Heart right ventricle (tissue), 16 donors: ENCODE measurements around the gene UNC5CL. TPM values are rescaled to one million over a fixed set of nuclear protein-coding genes. Genes with fewer than 3 reads are reported as not detected.

Experiments used
- ATAC-seq, 8 donors: fragments of 200-7000 bp; cut with Tn5 transposase; one replicate each; pipeline ENCODE4 v1.9.1; 2020; ENCODE audit warnings: mild to moderate bottlenecking in 8 of 8, moderate library complexity in 8 of 8, moderate number of reproducible peaks in 1 of 8
- DNase-seq, 2 donors: peaks; one replicate each; pipeline ENCODE4 v3.0.0-alpha.2; 2020
- H3K27ac ChIP-seq, 10 donors: fragments of 200-600 bp; sonication (generic) in 2 of 10; one replicate each; pipeline versions ENCODE4 v1.5.0 to v1.8.0; 2020 to 2022; ENCODE audit warnings: mild to moderate bottlenecking in 3 of 10
- H3K27me3 ChIP-seq, 7 donors: fragments of 200-600 bp; one replicate each; pipeline ENCODE4 v1.8.0; 2021 to 2022; ENCODE audit warnings: mild to moderate bottlenecking in 2 of 7
- H3K36me3 ChIP-seq, 9 donors: fragments of 200-600 bp; sonication (generic) in 1 of 9; one replicate each; pipeline versions ENCODE4 v1.5.0 to v1.8.0; 2020 to 2022; ENCODE audit warnings: mild to moderate bottlenecking in 2 of 9
- H3K4me1 ChIP-seq, 9 donors: fragments of 200-600 bp; sonication (generic) in 1 of 9; one replicate each; pipeline versions ENCODE4 v1.5.0 to v1.8.0; 2020 to 2022; ENCODE audit warnings: mild to moderate bottlenecking in 4 of 9
- H3K4me3 ChIP-seq, 10 donors: fragments of 200-600 bp; sonication (generic) in 2 of 10; one replicate each; pipeline versions ENCODE4 v1.5.0 to v1.8.0; 2020 to 2022; ENCODE audit warnings: mild to moderate bottlenecking in 7 of 10, moderate library complexity in 2 of 10
- H3K9me3 ChIP-seq, 11 donors: fragments of 200-600 bp in 10 of 11; sonication (generic) in 2 of 11; one replicate each; pipeline versions ENCODE4 v1.5.0 to v1.8.0; 2013 to 2022; ENCODE audit warnings: mild to moderate bottlenecking in 2 of 11, control low read depth in 1 of 11, moderate library complexity in 1 of 11
- CTCF ChIP-seq, 9 donors: fragments of 200-600 bp; sonication (generic) in 2 of 9; IDR thresholded peaks; one replicate each; pipeline versions ENCODE4 v1.5.0 to v1.8.0; 2021 to 2022; ENCODE audit warnings: antibody characterized with exemption in 9 of 9, mild to moderate bottlenecking in 5 of 9, moderate library complexity in 1 of 9
- WGBS, 2 donors: extraction: QIAGEN DNeasy Blood & Tissue Kit; methylation state at CpG; one replicate each; pipeline ENCODE4 v1.1.7; 2013; ENCODE audit warnings: inconsistent platforms in 1 of 2; 5-methylcytosine and 5-hydroxymethylcytosine counted together
- intact Hi-C, 10 donors: fragments of 100-400 bp; cut with DNase I; formaldehyde crosslinking; loops; one replicate each; pipeline versions ENCODE4 v1.11.1 to v1.14.2; 2022
- polyA plus RNA-seq, 2 donors: library from polyadenylated mRNA; stranded (reverse); fragments of 200-250 nt; gene quantifications; one replicate each; pipeline ENCODE4 v1.2.3, GENCODE V29; 2013
- total RNA-seq, 10 donors: library from RNA; stranded (reverse); fragmentation: NEBNext Ultra II Directional in 3 of 10; extraction: Animal tissue kit (Norgen Biotek cat#: 25700) in 3 of 10; gene quantifications; one replicate each; pipeline versions ENCODE4 v1.2.1 to v1.2.4, GENCODE V29; 2021 to 2023
- donor health status: Arrhythmogenic right ventricular cardiomyopathy.
- donor health status: ischemic (EF 13 %, LVEDD 7.1; RV severe dilation, severe dysfunction).
- donor health status: healthy with polysubstance abuse.
- donor health status: DM: no; HTN: yes; CAD: no.
- donor health status: DM: no; HTN: no; CAD: no.
- donor health status: ischemic (EF 25% LVEDD 6.9; RV normal size, moderate dysfunction).
- donor health status: ischemic (EF 25% LVEDD 5.7; RV mildly dilated, moderate dysfunction).
- donor health status: healthy.
- donor health status: DM: yes; HTN: yes; CAD: no.
- donor health status: Ischemic cardiomyopathy.
- donor health status: ischemic (EF 35%, LVEDD 5.7; RV mildly dilated, moderate dysfunction).
- donor health status: nonischemic (EF 11% LVEDD 7.7; RV severe dilation, severe dysfunction).
- donor health status: DM: yes; HTN: yes; CAD: no.
- donor health status: PGD.
- donor health status: ischemic (EF 29% LVEDD 5.4; RV normal size, mild dysfunction).
- donor health status: nonischemic (EF 23%, LVEDD 6.1; RV moderate dilation, normal function).

The UNC5CL gene
- total and polyA plus RNA-seq, 12 donors: 0.19 to 1.9 (median 0.45) TPM

GRCh38 chr6:41040101-41040939, 1.3 kb upstream of the UNC5CL start:
- H3K27me3 ChIP-seq: no peaks in the 10 kb centered on the region
- no peak for DNase-seq
- 81% methylated on average over 6 of the region's 6 CpGs for WGBS, 2 donors
- peak in 3 of 8 donors; percentile 11 to 36 (median 34) for ATAC-seq
- intact Hi-C loops: no loop called here
- H3K36me3 ChIP-seq: no peaks in the 10 kb centered on the region
- no peak overlapping the region for H3K27ac ChIP-seq
- TF ChIP-seq CTCF (IDR thresholded peaks at IDR 0.05): no peak
- no peak overlapping the region for H3K4me3 ChIP-seq
- H3K9me3 ChIP-seq: no peaks in the 10 kb centered on the region
- H3K4me1 ChIP-seq: no peaks in the 10 kb centered on the region

- no peak overlapping the region for H3K27ac ChIP-seq
- H3K9me3 ChIP-seq: no peaks in the 10 kb centered on the region
- 96% methylated on average over 3 of the region's 3 CpGs for WGBS, 2 donors
- no peak for DNase-seq
- H3K4me3 ChIP-seq: no peak overlapping the region
- H3K27me3 ChIP-seq: no peaks in the 10 kb centered on the region
- no peak for TF ChIP-seq CTCF (IDR thresholded peaks at IDR 0.05)
- peak in 1 of 8 donors; percentile 8 for ATAC-seq
- no peaks in the 10 kb centered on the region for H3K4me1 ChIP-seq
- H3K36me3 ChIP-seq: no peaks in the 10 kb centered on the region
- intact Hi-C loops: no loop called here
These were observed 816 bp downstream of the UNC5CL start for GRCh38 chr6:41038205-41038604.

GRCh38 chr6:41037107-41037900, 1.7 kb downstream of the UNC5CL start:
- no peaks in the 10 kb centered on the region for H3K4me1 ChIP-seq
- H3K4me3 ChIP-seq: no peak overlapping the region
- no peaks in the 10 kb centered on the region for H3K36me3 ChIP-seq
- no peak for ATAC-seq
- 79 to 80% methylated on average over 13 of the region's 13 CpGs for WGBS, 2 donors
- no peak for DNase-seq
- no peak overlapping the region for H3K27ac ChIP-seq
- intact Hi-C loops: no loop called here
- no peaks in the 10 kb centered on the region for H3K9me3 ChIP-seq
- H3K27me3 ChIP-seq: no peaks in the 10 kb centered on the region
- no peak for TF ChIP-seq CTCF (IDR thresholded peaks at IDR 0.05)

GRCh38 chr6:41036601-41037000, 2.4 kb downstream of the UNC5CL start:
- 81 to 92% methylated on average over 2 of the region's 2 CpGs for WGBS, 2 donors
- intact Hi-C loops: no loop called here
- Histone ChIP-seq H3K4me3 (no peak overlapping the region), H3K9me3 (no peaks in the 10 kb centered on the region), H3K27me3 (no peaks in the 10 kb centered on the region), H3K27ac (no peak overlapping the region), H3K36me3 (no peaks in the 10 kb centered on the region), H3K4me1 (no peaks in the 10 kb centered on the region)
- DNase-seq: no peak
- ATAC-seq: no peak
- no peak for TF ChIP-seq CTCF (IDR thresholded peaks at IDR 0.05)
